ENCODE data around the gene NACC2.

Gene NACC2

DNA sequence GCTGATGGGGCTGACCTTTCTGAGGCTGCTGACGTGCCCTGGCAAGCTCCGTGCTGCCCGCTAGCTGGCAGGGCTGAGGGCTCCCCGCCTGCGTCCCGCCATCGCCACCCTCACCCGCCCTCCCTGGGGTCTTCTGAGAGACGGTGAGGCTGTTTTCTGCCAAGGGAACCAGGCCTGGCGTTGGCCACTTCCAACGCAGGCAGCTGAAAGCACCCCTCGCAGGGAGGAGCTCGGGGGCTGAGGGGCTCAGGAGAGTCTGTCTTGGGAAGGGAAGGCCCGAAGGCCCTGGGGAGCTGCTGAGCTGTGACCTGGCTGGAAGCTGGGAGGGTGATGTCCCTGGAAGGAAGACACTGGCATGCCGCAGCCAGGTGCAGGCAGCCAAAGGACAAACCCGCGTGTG is 33.3 kb upstream of the NACC2 start:
- DNase-seq, result no peak

DNA sequence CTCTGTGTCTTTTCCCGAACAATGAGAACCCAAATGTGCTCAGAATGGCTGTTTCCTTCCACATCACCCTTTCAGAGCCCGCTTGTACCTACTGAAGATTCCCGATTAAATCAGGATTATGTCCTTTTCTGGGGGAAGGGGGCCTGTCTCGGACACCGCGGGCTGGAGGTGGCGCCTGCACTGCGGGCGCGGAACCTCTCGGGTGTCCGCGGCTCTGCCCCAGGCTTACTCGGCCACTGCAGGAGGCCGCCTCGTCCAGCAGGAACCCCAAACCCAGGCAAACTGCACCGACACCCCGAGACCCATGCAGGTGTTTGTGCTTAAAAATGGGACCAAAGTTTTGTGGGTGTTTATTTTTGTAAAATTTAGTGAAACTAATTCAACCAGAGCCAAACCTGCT is 32.2 kb upstream of the NACC2 start:
- no peak for DNase-seq

DNA sequence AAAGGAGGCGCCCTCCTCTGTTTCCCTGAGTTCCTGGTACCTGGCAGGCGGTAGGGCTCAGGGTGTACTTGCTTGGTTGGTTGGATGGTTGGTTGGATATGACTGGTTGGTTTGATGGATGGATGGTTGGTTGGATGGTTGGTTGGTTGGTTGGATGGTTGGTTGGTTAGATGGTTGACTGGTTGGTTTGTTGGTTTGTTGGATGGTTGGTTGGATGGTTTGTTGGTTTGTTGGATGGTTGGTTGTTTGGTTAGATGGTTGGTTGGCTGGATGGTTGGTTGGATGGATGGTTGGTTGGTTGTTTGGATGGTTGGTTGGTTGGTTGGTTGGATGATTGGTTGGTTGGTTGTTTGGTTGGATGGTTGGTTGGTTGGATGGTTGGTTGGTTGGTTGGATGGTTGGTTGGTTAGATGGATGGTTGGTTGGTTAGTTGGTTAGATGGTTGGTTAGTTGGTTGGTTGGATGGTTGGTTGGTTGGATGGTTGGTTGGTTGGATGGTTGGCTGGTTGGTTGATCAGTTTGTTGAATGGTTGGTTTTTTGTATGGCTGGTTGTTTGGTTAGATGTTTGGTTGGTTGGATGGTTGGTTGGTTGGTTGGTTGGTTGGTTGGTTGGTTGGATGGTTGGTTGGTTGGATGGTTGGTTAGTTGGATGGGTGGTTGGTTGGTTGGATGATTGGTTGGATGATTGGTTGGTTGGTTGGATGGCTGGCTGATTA is 30.0 kb upstream of the NACC2 start:
- DNase-seq, result no peak

DNA sequence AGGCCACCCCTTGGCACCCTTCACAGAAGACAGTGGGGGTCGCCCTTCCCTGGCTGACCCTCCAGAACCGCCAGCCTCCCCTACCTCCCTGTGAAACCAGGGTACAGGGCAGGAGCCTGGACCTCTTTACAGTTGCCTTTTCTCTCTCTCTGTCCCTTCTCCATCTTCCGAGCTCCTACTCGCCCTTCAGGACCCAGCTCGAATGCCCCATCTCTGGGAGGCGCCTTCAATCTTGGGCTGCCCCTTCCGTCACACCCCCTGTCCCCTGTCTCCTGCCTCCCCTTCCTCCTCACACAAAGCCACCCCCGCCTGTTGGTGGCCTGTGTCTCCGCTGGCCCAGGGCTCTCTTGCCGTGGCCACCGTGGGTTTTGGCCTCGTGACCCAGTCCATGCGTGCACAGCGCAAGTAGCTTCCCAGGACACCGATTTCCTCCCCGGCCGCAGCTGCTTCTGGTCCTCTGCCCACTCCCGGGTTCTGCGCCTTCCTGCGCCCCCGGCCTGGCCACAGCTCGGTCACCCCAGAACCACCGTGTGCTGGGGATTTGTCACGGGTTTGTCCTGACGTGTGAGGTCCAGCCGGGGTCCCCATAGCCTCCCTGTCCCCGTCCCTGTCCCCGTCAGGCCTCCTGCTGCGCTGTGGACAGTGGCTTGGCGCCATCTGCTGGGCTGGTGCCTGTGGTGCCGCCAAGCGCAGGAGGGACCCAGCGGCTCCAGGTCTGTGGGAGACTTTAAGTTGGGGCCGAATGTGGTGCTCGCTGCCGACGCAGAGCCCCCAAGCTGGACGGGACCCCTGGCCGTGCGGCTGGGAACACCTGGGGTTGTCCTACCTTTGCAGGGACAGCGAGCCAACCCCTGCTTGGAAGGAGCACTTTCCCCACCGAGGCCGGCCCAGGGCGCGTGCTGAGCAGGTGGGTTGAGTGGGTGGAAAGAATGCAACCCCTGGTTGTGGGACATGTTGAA is 27.6 kb upstream of the NACC2 start:
- peak in 1 of 2 experiments; percentile 13 for DNase-seq

DNA sequence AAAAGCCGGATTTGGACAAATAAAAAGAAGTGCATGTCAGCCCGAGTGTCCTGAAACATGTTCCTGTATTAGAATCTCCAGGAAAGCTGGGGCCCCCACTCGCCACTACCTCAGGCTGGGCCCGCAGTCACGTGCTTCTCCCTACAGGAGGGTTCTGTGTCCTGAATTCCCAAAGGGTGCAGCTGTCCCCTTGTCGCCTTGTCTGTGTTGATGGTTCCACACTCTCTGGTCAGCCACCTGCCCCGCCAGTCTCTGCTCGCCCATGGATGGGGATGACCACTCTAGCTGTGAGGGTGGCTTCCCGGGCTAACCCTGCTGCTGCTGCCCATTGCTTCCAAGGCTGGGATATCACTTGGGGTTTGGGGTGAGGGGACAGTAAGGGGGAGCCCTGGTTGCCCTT is 26.7 kb upstream of the NACC2 start:
- DNase-seq, result no peak

DNA sequence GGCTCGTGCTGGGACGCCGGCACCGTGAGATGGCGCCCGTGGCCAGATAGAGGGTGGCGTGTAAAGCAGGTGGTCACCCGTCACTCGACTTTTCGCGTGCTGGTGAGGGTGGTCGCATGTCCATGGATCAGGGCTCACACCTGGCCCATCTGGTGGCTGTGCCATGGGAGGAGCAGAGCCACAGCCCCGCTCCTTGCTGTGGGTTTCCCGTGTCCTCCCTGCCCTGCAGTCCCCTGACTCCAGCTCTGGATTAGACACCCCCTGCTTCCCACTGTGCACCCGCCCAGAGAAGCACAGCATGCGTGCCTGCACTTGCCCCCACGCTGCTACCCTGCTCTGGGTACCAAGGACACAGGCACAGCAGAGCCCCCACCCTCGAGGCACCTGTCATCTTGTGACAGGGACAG is 25.4 kb upstream of the NACC2 start:
- no peak for DNase-seq

DNA sequence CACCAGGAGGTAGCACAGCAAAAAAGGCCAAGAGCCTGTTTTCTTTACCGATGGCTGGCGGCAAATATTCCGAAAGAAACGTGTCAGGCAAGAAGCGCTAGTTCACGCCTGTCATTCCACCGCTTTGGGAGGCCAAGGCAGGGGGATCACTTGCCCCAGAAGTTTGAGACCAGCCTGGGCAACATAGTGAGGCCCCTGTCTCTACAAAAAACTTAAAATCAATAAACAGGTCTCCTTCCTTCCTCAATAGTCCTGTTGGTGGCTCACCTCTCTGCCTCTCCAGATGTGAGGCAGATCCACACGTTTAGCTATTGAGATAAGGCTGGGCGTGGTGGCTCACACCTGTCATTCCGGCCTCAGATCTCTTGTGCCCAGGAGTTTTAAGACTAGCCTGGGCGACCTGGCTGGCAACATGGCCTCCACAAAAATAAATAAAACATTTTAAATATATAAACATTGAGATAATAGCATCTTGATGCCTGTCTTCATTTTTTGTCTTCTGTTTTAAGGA is 24.8 kb upstream of the NACC2 start:
- DNase-seq, result no peak

DNA sequence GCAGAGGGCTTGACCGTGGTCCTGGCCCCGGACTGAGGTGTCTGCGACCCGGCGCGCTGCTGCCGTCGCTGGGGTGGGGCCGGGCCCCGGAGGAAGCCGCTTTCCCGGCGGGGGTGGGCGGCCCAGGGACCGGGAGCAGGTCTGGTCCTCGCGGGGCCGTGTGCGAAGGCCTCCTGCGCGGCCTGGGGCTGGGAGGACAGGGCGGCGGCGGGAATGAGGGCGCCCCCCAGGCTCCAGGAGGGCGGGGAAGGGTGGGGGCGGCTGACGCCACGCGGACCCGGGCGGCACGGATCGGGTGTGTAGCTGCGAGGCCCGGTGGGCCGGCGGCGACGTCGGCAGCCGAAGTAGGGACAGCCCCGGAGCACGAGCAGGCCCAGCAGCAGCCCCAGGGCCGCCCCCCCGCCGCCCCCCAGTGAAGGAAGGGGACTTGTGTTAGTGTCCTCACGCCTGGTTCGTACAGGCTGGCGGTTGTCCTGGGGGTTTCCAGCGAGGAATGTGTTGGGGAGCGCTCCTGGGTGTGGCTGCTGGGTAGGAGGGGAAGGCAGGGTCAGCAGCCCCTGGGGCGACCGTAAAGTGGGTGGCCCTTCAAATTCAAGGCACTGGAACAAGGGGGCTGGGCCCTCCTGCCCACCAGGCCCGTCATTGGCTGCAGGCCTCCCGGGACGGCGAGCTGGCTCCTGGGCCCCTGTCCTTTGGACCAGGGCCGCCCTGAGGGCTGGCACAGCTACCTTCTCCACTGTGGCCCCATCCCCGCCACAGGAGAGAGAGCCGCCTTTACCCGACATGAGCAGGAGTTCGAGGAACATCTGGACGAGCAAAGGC is 24.2 kb upstream of the NACC2 start:
- no peak for DNase-seq

DNA sequence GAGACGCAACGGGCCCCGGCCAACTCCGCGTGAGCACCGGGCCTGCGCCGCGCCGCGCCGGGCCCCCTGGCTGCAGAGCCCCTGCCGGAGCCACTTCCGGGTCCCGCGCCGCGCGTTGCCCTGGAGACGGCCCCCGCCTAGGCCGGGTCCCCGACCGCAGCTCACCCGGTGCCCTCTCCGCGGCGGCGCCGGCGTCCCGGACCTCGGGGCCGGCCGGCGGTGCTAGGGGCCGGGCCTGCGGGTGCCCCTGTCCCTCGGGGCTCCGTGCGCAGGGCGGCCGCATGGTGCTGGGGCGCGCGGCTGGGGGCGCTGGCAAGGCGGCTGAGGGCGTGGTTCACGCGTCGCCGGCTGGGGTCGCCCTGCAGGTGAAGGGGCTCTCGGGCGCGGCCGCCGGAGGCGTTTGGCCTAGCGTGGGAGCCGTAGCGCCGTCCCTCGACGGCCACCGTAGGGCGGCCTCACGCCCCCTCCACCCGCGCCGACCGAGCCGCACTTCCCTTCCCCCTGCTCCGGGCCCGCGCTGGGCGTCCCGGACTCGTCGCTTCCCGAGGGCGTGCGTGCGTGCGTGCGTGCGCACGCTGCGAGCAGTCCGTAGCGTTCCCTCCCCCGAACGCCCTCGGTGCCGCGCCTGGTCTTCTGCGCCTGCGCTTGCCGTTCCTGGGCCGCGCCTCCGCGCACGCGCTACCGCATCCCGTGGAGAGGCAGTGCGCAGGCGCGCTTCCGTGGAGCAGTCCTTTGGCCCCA is 23.4 kb upstream of the NACC2 start, which contains the start of gene TMEM250:
Gene TMEM250, minus strand, starts transcription at position 556 of the 741 bp plus-strand sequence. CDS start 1,975 bp downstream, outside the sequence.
- peak; percentile 46 to 78 for DNase-seq

DNA sequence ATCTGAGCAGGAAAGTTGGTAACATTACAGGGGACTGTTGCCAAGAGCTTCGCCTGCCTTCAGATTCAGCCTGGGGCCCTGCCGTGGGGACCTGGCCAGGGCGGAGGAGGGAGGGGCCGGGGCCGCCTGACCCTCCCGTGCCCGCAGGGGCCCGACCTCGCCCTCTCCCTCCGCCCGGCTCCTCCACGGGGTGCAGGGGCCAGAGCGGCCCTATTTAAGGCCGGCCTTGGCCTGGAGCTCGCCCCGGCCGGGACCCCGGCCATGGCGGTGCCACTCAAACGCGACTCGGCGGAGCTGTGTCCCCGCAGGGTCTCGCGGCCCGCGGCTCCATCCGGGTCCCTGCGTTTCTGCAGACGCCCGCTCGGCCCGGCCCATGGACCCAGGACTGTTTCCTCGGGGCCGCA is 22.8 kb upstream of the NACC2 start:
- no peak for DNase-seq

DNA sequence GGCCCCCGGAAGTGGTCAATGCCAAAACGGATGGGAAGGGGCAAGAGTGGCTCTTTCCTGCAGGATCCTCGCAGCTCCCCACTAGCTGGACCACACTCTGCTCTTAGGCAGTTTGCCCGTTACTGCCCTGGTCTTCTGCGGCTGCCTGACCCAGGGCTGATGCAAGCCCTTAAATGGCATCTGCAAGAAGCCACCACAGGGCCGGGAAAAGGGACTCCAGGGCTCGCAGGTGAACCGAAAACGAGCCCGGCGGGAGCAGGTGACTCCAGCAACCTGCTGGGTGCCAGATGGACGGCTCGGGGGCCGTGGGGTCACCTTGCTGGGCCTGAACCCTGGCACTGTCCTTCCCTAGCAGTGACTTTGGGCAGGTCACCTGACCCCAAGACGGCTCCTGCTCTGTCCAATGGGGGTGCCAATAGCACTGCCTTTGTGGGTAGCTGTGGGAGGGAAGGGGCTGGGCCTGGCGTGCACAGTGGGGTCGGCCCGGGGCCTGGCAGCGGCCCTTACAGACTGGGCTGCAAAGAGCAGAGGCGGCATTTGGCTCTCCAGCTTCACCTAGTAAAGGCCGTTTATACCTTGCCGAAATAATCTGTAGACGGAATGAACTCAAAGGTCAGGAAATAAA is 22.3 kb upstream of the NACC2 start:
- no peak for DNase-seq

DNA sequence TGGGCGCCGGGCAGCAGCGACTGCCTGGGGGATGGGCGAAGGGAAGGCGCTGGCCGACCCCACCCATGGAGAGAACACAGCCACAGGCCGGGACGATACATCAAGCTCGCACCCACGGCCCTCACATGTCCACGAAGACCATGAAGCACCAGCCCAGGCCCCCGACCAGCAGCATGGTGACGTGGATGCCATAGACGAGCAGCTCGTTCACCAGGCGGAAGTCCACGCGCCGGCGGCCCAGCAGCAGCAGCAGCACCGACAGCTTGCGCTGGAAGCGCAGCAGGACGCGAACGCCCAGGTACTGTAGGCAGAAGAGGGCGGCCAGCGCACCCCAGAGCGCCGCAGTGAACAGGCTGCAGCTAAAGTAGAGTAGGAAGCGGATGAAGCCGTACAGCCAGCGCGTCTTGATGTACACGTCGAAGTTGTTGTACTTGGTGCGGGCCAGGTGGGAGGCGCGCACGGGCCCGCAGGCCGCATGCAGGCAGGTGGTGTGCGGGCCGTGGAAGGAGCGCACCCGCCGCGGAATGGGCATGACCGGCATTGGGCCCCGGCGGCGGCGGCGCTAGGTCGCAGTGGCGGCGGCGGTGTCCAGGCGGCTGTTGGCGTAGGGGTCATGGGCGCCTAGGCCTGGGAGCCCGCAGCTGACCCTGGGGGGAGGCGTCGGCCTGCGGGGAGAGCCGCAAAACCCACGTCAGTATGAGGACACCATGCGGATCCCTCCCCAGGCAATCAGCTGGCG is 21.4 kb upstream of the NACC2 start:
- DNase-seq, result no peak

DNA sequence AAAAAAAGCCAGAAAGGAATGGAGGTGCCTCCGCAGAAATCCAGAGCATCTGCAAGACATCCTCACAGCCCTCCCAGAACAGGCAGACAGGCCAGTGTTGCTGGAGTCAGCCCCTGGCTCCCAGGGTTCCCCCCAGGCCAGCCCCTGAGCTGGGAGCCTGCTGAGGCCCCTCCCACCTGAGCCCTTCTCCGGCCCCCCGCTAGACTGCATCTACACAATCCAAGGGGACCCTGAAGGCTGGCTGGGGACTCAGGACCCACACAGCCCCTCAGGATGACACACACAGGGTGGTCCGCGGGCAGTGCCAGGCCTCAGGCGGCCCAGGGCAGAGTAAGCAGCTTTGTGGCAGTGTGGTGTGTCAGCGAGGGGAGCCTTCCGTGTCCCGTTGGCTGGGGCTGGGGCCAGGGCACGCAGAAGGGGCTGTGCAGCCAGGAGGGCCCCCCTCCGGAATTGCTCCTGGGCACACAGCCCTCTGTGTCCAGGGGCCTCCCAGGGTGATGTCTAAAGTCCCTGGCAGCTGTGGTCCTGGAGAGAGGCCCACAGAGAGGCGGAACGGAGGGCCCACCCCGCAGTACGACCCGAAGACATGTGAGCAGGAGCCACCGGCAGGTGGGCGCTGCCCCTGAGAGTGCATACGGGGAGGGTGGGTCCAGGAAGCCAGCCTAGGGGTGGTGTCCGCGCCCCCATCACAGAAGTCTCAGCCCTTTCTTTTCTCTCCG is 20.7 kb upstream of the NACC2 start:
- no peak for DNase-seq

DNA sequence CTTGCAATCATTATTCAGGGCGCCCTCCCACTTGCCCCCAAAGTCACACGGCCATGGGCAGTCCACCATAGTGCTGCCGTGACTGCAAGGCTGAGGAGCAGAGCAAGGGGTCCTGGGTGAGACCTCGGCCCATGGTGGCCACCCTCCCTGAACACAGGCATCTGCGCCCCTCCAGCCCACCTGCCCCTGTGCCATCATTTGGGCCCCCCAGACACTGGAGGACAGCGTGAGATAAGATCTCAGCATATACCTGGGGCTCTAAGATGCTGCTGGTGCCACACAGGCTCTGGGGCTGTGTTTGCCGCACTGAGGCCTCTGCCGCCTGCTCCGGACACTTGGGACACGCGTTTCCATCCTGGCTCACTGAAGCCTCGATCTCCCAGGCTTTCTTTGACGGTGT is 20.1 kb upstream of the NACC2 start:
- no peak for DNase-seq

DNA sequence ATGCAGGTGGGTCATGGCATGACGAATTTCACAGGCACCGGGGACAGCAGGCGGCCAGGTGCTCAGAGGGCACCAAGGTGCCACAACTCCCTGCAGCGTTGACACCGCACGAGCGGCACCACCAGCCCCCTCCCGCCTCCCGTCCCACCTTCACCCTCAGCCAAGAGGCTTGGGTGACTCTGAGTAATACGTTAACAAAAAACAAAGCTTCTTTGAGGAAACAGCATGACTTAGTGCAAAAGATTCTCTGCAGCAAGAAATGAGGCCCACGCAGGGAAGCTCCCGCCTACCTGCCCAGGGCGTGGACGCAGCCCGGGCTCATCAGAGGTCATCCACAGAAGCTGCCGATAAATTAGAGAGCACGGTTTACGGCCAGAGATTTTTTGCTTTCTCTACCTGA is 19.5 kb upstream of the NACC2 start:
- no peak for DNase-seq

DNA sequence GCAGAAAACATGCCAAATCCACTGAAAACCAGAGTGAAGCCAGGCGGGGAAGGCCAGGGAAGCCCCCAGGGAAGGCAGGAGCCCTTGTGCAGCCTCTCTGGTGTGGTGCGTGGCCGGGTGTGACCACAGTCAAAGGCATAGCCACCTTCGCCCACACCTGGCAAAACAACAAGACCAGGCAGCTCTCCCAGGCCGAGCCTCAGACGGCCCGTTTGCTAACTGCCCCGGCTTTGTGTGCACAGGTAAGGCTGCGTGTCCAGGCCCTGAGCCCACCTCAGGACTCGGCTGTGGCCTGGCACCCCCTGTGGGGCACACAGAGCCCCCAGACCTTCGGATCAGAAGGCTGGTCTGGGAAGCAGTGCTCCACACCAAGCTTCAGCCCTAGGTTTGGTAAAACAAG is 17.5 kb upstream of the NACC2 start:
- DNase-seq, result no peak

DNA sequence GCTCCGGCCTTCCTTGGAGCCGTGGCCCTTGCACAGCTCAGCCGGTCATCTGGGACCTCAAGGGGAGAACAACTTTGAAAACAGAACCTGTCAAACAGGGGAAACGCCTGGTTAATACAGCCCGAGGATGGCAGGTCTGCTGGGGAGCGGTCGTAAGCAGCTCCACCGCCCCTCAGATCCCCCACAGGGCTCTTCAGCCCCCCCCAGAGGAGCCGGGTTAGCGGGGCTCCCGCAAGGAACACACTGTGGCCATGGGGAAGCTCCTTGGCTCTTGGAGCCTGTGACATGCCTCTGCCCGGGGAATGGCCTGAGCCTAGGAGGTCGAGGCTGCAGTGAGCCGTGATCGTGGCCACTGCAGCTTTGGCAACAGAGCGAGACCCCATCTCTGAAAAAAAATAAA is 16.8 kb upstream of the NACC2 start:
- DNase-seq, result no peak

DNA sequence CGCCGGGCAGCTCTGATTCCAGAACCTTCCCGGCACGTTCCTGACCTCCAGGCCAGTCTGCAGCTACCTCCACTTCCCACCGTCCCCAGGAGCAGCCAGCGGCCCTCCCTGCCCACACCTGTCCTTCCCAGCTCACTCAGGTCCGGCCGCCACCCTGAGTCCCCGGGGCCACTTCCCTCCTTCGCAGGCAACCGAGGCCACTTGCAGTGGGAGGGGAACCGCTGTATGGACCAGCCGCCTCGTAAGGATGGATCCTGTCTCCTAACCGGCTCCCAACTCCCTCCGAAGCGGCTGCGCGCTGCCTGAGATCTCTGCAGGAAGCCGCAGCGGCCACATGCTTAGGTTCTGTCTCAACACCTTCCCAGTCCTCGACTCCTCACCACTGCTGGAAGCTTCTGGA is 16.1 kb upstream of the NACC2 start:
- DNase-seq, result no peak

DNA sequence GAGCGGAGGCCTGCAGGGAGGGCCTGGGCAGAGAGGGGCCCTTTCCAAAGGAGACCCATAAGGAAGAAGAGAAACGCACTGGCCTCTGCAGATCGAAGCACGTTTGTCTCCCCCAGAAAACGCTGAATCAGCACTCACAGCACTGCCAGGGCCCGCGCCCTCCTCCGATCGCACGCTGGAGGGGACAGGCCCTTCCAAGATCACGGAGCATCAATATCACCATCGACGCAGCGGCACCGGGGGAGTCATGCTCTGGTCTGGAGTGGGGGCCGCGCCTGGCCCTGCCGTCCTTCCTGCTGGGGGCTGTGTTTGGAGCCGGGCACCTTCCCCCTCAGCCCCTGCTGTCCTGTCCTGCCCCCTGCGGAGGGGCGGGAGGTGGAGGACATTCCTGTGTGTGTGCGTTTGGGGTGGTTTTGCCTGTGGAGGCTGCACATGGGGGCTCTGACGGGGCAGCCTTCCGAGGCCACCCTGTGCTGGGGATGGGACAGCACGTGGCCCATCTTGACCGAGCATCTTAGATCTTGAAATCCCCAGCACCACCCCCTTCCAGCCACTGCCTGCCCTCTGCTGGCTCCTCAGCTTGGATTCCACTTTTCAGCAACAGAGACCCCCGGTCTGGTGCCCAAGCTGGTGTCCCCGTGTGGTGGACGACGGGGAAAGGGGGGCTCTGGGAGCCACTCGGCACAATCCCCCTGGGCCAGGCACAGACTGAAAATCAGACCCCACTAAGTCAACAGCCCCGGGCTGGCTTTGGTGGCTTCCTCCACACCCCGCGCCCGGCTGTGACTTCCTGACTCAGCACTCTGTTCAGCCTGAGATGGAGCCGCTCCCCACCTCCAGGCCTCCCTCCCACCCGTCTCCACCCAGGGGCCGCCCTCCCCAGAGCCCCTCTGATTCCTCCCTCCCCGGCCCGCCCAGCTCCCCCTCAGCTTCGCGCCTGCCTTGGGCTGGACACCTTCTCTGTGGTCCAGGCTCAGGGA is 15.3 kb upstream of the NACC2 start:
- DNase-seq, result no peak

Measured in NCI-H187 (cell line).